NCI-H82 (cell line): Measurements from ENCODE around the gene DARS1.
"Not testable (repeated sequence)": the region's sequence is repeated elsewhere in the genome, so short reads cannot be mapped to it uniquely, and the experiment has no call there.

ENCODE experiments used
- DNase-seq: peaks from one replicate; lab custom pipeline; 2025; lab: John Stamatoyannopoulos, UW

Gene DARS1

DNA sequence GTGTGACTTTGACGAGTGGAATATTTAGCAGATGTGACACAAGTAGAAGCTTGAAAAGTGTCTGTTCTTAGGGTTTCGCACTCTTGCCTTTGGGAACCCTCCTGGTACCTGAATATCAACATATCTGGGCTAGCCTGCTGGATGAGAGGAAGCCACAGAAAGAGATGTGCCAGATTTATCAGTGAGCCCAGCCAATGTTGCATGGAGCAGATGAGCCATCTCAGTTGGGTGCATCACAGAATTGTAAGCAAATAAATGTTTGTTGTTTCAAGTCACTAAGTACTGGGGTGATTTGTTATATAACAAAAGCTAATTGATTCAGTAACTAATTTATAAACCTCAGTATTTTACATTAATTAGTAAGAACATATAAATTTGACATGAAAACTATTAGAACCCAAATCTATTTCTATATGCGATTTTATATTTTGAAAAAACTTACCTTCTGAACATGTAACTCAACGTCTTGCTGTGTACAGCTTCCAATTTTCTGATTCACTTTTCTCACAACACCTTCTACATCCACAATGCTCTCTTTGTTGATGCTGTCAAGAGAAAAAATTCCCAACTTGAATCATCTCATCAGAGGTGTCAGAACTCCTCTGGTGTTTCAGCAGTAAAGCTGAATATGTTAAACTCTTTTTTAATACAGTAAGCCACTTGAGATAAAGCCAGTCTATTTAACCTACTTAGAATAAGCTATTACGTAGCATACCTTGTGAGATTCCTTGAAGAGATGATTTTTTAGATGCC lies 42.3 kb downstream of the DARS1 start:
- DNase-seq: no peak

DNA sequence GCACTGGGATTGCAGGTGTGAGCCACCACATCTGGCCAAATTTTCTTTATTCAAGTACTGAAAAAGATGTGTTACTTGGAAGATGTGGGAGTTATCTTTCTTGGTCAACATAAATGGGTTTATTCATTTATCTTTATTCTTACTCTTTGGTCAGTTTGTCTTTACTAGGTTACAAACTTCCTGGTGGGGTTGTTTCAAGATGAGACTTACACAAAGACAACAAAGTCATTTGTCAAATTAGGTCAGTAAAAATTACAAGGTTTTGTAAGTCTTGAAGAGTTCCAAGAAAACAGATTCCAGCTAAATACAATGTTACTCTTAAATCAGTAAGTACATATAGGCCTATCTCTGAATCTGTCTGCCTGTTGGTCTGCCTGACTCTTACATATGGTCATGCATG lies 48.9 kb downstream of the DARS1 start:
- no peak for DNase-seq

GRCh38 chr2:135935914-135936313 lies 49.5 kb downstream of the DARS1 start:
- no peak for DNase-seq

DNA sequence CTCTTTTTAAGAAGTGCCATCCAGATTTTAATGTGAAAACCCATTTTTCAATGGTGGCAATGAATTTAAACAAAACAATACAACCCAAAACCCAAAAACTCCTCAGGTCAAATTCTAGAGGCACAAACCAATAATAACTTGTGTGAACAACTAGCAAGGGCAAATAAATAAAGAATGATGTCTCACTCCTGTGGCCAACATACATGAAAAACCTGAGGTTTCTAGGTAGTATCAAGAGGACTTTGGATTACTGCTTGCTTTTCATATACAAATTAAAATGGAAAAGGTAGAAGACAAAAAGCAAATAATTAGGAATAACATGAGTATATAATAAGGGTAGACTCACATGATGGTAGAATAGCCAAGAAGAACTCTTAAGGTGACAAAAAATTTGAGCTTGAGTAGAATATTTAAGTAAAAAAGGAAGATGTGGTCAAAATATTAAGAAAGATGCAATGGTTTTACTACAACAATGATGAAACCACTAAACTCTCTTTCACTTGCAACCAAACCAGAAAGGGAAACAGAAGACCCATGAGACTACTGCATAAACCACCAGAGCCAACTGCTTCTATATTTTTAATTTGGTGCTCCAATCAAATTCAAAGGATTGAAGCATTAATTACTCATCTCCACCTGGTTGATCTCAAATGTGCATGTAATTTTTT lies 53.5 kb downstream of the DARS1 start:
- DNase-seq: no peak

- no peak for DNase-seq
Observed at GRCh38 chr2:135926605-135927004, 58.8 kb downstream of the DARS1 start.

DNA sequence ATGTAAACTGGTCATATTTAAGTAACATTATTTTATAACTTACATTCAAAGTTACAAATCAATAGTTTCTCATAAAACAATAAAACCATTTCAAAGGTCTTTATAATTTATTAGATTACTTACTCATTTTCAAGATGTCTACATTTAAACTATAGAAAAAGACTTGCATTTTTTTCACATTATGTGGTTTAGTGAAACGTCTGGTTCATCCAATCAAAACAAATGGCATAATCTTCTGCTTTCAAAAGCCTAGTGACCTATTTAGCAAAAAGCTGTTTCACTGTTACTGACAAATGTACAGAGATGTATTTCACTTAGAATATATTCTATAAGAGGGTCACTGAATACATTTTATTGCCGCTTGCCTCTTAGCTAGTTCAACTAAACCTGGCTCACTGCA lies 59.9 kb downstream of the DARS1 start:
- DNase-seq: no peak

DNA sequence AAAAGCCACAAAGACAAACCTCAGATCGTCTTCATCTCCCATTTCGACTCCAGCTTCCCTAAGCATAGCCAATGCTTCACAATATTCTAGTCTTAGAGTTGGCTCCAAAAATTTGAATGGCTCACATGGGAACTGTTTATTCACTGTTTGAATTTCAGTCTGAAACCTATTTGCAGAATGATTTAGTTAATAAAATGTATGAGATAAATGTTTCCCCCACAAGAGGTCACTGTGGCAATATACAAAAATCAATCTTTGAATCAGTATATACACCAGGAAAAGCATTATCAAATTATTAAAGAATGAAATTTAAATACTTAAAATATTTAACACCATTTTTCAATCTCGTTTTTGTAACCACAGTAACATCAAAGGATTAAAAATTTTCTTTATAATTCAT lies 69.2 kb downstream of the DARS1 start:
- peak; percentile 67 for DNase-seq

- DNase-seq: no peak
Observed at GRCh38 chr2:135914485-135914884, 70.9 kb downstream of the DARS1 start.

DNA sequence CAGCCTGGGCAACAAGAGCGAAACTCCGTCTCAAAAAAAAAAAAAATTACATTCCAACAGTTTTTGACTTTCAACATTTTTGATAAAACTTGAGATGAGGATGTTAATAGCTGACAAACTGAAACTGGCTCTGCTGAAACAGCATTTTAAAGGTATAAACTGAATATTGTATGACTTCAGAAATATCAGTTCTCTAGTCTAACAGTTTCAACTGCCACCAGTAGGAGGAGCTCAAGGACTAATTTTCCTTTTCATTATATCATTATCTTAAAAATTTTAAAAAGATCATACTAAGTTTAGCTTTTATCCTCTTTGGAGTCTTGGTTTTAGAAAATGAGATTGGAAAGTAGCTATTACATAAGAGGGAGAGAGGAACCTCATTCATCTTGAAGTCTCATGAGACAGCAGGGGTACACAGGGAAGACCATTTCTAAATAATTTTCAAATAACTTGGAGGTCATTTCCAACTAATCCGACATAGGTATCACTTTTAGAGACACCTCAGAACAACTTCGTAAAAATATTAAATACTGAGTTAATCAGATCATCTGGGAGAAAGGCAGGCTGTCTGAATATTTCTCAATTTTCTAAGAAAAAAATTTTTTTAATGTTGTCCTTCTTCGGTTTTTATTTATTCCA lies 71.6 kb downstream of the DARS1 start:
- DNase-seq: peak; percentile 73

- DNase-seq: no peak
Observed at GRCh38 chr2:135909976-135910375, 75.5 kb downstream of the DARS1 start.

- DNase-seq: no peak
Observed at GRCh38 chr2:135905679-135906078, 79.7 kb downstream of the DARS1 start.

DNA sequence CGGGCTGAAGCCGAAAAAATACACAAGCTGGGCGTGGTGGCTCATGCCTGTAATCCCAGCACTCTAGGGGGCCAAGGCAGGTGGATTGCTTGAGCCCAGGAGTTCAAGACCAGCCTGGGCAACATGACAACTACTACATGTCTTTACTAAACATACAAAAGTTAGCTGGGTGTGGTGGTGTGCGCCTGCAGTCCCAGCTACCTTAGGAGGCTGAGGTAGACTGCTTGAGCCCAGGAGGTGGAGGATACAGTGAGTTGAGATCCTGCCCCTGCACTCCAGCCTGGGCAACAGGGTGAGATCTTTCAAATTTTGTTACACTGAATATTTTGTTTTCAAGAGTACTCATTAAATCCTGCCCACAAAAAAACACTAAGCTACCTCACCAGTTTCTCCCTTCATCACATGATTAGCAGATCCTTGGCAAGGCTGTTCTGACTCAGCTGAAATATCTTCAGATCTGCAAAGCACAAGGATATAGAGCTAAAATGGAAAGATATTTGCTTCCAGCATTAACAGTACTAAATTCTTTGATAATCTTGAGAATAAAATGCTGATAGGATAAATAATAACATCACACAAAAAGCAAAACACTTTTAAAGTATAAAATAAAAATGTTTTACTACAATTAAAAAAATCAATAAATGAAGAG lies 81.0 kb downstream of the DARS1 start:
- DNase-seq: no peak

GRCh38 chr2:135903650-135904049 lies 81.8 kb downstream of the DARS1 start:
- DNase-seq: peak; percentile 56

DNA sequence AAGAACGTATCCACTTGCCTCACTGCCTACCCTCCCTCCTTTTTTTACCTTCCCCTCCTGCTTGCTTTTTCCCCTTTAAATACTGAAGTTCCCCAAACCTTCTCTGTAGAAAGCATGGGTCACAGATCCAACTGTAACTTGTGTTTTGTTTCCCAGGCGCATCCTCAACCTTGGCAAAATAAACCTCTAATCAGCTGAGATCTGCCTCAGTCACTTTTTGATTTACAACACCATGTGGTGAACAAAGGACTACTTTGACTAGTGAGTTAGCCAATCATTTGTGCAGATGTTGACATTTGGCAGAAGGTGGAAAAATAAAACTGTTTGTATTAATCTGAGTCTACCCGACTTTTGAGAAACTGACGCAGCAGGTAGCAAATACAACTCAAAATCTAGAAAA lies 85.9 kb downstream of the DARS1 start:
- DNase-seq: no peak

DNA sequence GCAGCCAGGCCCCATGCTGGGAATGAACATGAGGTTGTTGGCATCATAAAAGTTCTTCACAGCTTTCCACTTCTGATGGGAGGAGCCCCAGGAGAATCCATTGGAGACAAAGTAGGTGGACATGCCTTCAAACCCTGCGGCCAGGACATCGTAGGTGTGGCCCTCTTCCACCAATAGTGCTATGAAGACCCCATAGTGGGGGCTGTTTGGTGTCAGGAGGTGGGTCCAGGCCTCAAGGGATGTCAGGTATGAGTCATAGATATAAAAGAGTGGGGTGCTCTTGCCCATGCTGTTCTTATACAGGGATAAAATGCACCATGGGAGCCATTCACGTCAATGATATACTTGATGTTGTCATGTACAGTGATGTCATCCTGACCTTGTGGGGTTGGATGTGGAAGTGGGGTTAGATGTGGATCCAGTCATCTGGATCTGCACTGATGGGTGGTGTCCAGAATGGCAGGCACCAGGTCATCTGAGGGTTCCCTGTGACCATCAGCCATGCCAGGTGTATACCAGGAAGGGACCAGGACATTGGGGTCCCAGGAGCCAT lies 87.1 kb downstream of the DARS1 start:
- DNase-seq: no peak

- no peak for DNase-seq
Observed at GRCh38 chr2:135894930-135895329, 90.5 kb downstream of the DARS1 start.

- DNase-seq: no peak
Observed at GRCh38 chr2:135893374-135893794, 92.0 kb downstream of the DARS1 start.

DNA sequence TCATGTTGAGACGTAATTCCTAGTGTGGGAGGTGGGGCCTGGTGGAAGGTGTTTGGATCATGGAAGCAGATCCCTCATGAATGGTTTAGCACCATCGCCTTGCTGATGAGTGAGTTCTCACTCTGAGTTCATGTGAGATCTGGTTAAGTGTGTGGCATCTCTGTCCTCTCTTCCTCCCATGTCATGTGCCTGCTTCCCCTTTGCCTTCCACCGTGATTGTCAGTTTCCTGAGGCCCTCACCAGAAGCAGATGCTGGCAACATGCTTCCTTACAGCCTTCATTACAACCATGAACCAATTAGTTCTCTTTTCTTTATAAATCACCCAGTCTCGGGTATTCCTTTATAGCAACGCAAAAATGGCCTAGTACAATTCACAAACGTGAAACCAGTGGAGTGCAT lies 94.6 kb downstream of the DARS1 start:
- DNase-seq: no peak

DNA sequence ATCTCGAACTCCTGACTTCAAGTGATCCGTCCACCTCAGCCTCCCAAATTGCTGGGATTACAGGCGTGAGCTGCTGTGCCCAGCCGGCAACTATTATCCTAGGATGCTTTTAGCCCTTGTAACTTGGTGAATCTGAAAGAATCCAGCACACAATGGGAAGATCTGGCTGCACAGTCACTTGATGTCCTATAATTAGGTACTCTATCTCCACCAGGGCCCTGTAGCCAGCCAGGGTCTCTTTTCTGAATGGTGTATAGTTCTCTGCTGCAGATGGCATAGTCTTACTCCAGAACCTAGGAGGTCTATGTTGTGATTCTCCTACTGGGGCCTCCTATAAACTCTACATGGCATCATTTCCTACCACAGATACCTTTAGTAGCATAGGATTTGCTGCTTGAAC lies 95.3 kb downstream of the DARS1 start:
- no peak for DNase-seq

- DNase-seq: not testable (repeated sequence)
Observed at GRCh38 chr2:135888587-135888986, 96.8 kb downstream of the DARS1 start.

DNA sequence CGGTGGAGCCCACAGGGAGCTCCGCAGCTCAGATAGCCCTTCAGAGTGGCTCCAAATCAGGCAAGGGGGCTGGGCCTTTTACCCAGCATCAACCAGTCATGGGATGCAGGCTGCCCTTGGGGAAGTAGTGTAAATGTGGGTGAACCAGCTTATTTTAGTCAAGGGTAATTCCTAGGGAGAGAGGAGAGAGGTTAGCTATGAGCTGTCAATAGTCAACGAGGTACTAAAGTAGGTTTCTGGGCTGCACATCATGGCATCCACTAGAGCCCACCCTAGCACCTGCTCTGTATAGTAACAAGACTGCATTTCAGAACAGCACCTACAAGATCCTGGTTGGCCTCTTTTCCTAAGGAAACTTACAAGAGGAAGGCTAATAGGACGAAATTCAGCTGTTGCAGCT lies 99.7 kb downstream of the DARS1 start:
- DNase-seq: no peak

DNA sequence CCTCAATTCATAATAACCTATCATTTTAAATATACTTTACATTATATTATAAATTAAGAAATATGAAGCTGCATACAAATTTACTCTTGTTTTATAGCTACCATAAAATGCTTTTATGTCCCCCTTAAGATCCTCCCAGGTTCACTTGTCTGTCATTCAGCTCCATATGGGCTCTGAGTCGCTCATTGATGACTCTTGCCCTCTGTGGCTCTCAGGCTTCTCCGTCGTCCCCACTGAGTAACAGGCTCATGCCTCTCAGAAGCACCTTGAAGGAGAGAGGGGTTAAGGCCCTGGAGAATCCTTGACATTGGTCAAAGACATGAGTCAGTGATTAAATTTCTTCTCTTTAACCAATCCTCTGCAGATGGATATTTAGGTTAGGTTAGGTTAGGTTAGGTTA lies 103.0 kb downstream of the DARS1 start:
- peak; percentile 95 for DNase-seq
